Measurements from ENCODE around the gene CADPS2. TPM values are rescaled to one million over a fixed set of nuclear protein-coding genes. Genes with fewer than 3 reads are reported as not detected.

Gene CADPS2
- total RNA-seq: 8.7 and 14.6 TPM in 2 replicates

- peak; percentile 70 for DNase-seq (ENCODE audit: low read depth)
Measured at GRCh38 chr7:122886357-122887081, at the start of gene CADPS2. TSS of gene CADPS2 (minus strand) at chr7:122886460. CDS start at chr7:122886337, 123 bp downstream.

- no peak for DNase-seq (ENCODE audit: low read depth)
Measured at GRCh38 chr7:122935620-122936019, 49.4 kb upstream of the CADPS2 start.

GRCh38 chr7:122919643-122920181 lies 33.5 kb upstream of the CADPS2 start:
- peak; percentile 68 for DNase-seq (ENCODE audit: low read depth)

GRCh38 chr7:122914812-122915211 lies 28.6 kb upstream of the CADPS2 start:
- DNase-seq (ENCODE audit: low read depth): no peak

- no peak for DNase-seq (ENCODE audit: low read depth)
Measured at GRCh38 chr7:122913608-122914007, 27.3 kb upstream of the CADPS2 start.

GRCh38 chr7:122902751-122903495 lies 16.7 kb upstream of the CADPS2 start:
- DNase-seq (ENCODE audit: low read depth): no peak

- no peak for DNase-seq (ENCODE audit: low read depth)
Measured at GRCh38 chr7:122901250-122901649, 15.0 kb upstream of the CADPS2 start.

- DNase-seq (ENCODE audit: low read depth): no peak
Measured at GRCh38 chr7:122896509-122896908, 10.2 kb upstream of the CADPS2 start.

GRCh38 chr7:122893486-122893885 lies 7.2 kb upstream of the CADPS2 start:
- no peak for DNase-seq (ENCODE audit: low read depth)

GRCh38 chr7:122889116-122889515 lies 2.9 kb upstream of the CADPS2 start:
- no peak for DNase-seq (ENCODE audit: low read depth)

- no peak for DNase-seq (ENCODE audit: low read depth)
Measured at GRCh38 chr7:122887848-122888247, 1.6 kb upstream of the CADPS2 start.

- peak; percentile 72 for DNase-seq (ENCODE audit: low read depth)
Measured at GRCh38 chr7:122887198-122887597, 938 bp upstream of the CADPS2 start.

- peak; percentile 23 for DNase-seq (ENCODE audit: low read depth)
Measured at GRCh38 chr7:122885583-122886356, 490 bp downstream of the CADPS2 start.

- no peak for DNase-seq (ENCODE audit: low read depth)
Measured at GRCh38 chr7:122884186-122884585, 2.1 kb downstream of the CADPS2 start.

- no peak for DNase-seq (ENCODE audit: low read depth)
Measured at GRCh38 chr7:122883049-122883680, 3.1 kb downstream of the CADPS2 start.

GRCh38 chr7:122881324-122881723 lies 4.9 kb downstream of the CADPS2 start:
- no peak for DNase-seq (ENCODE audit: low read depth)

- no peak for DNase-seq (ENCODE audit: low read depth)
Measured at GRCh38 chr7:122869260-122869659, 17.0 kb downstream of the CADPS2 start.

- DNase-seq (ENCODE audit: low read depth): no peak
Measured at GRCh38 chr7:122867471-122867980, 18.7 kb downstream of the CADPS2 start.

GRCh38 chr7:122864838-122865237 lies 21.4 kb downstream of the CADPS2 start:
- DNase-seq (ENCODE audit: low read depth): no peak

- no peak for DNase-seq (ENCODE audit: low read depth)
Measured at GRCh38 chr7:122864016-122864415, 22.2 kb downstream of the CADPS2 start.

GRCh38 chr7:122858320-122858719 lies 27.9 kb downstream of the CADPS2 start:
- no peak for DNase-seq (ENCODE audit: low read depth)

Data from renal cortical epithelial cell (primary cell).